ENCODE measurements around the gene PNMA8B.

GRCh38 chr19:46472592-46472991 lies 23.1 kb downstream of the PNMA8B start:
- no peak for TF ChIP-seq CTCF (IDR thresholded peaks at IDR 0.05)
- TF ChIP-seq POLR2A (IDR thresholded peaks at IDR 0.05): no peak
